HepG2 (cell line): ENCODE measurements around the gene TBX6. TPM values are rescaled to one million over a fixed set of nuclear protein-coding genes. Genes with fewer than 3 reads are reported as not detected.

Source experiments
- POGK ChIP-seq: sonication (generic); formaldehyde crosslinking; conservative IDR thresholded peaks from 2 replicates; pipeline ENCODE4 v1.8.0; 2022; ENCODE audit warnings: mild to moderate bottlenecking, moderate library complexity, missing genetic modification reagents
- ZBTB38 ChIP-seq: sonication (generic); formaldehyde crosslinking; IDR thresholded peaks from 2 replicates; pipeline ENCODE4 v1.5.1; 2020; ENCODE audit warnings: mild to moderate bottlenecking, missing genetic modification reagents
- ZNF207 ChIP-seq: fragments of 450-650 bp; IDR thresholded peaks from 2 replicates; pipeline ENCODE4 v1.6.1; 2016; ENCODE audit warnings: antibody characterized with exemption, borderline replicate concordance
- ZNF468 ChIP-seq: sonication (generic); formaldehyde crosslinking; IDR thresholded peaks from 2 replicates; pipeline ENCODE4 v1.8.0; 2022; ENCODE audit warnings: mild to moderate bottlenecking, moderate library complexity, missing genetic modification reagents
- ZNF549 ChIP-seq: sonication (generic); formaldehyde crosslinking; IDR thresholded peaks from 2 replicates; pipeline ENCODE4 v1.5.0; 2020; ENCODE audit warnings: missing genetic modification reagents
- ZNF597 ChIP-seq: sonication (generic); formaldehyde crosslinking; IDR thresholded peaks from 2 replicates; pipeline ENCODE4 v1.5.0; 2020; ENCODE audit warnings: missing genetic modification reagents
- ZNF879 ChIP-seq: sonication (generic); formaldehyde crosslinking; IDR thresholded peaks from 2 replicates; pipeline ENCODE4 v1.8.1; 2023; ENCODE audit warnings: missing genetic modification reagents
- polyA plus RNA-seq, 8 experiments: library from polyadenylated mRNA; depleted of rRNA in 3 of 8; stranded (reverse) in 7 of 8; unstranded in 1 of 8; fragments of >200 nt; fragmentation: Illumina TruSeq in 4 of 8; extraction: Trizol in 4 of 8; gene quantifications; 2 replicates each; pipeline versions ENCODE4 v1.2.1 to v1.2.3, GENCODE V29; 2011 to 2016; ENCODE audit warnings: low read depth in 4 of 8, missing spikeins in 1 of 8, mixed read lengths in 1 of 8; ENCODE audit not compliant: insufficient read depth in 1 of 8
- total RNA-seq, 5 experiments: library from RNA; depleted of rRNA; stranded (reverse); fragments of >200 nt; fragmentation: Illumina TruSeq; extraction: Trizol; gene quantifications; 2 replicates each; pipeline ENCODE4 v1.2.3, GENCODE V29; 2016; ENCODE audit warnings: low read depth in 1 of 5
- TF ChIP-seq, protein P1 (sequence below): sonication (generic); formaldehyde crosslinking; IDR thresholded peaks from 2 replicates; pipeline ENCODE4 v1.9.0; 2021; ENCODE audit warnings: missing genetic modification reagents, borderline replicate concordance
- TF ChIP-seq, protein P2 (sequence below): sonication (generic); formaldehyde crosslinking; IDR thresholded peaks from 2 replicates; pipeline ENCODE4 v1.5.0; 2020; ENCODE audit warnings: mild to moderate bottlenecking, missing genetic modification reagents, borderline replicate concordance
- TF ChIP-seq, protein P3 (sequence below): sonication (generic); formaldehyde crosslinking; IDR thresholded peaks from 2 replicates; pipeline ENCODE4 v1.4.0; 2020; ENCODE audit warnings: missing genetic modification reagents

TBX6 gene
- total and polyA plus RNA-seq, 2 of the 13 experiments (the other 11 are each of a cell fraction or from before 2014, with no cell fraction given) = 0.24 to 0.42 TPM

DNA sequence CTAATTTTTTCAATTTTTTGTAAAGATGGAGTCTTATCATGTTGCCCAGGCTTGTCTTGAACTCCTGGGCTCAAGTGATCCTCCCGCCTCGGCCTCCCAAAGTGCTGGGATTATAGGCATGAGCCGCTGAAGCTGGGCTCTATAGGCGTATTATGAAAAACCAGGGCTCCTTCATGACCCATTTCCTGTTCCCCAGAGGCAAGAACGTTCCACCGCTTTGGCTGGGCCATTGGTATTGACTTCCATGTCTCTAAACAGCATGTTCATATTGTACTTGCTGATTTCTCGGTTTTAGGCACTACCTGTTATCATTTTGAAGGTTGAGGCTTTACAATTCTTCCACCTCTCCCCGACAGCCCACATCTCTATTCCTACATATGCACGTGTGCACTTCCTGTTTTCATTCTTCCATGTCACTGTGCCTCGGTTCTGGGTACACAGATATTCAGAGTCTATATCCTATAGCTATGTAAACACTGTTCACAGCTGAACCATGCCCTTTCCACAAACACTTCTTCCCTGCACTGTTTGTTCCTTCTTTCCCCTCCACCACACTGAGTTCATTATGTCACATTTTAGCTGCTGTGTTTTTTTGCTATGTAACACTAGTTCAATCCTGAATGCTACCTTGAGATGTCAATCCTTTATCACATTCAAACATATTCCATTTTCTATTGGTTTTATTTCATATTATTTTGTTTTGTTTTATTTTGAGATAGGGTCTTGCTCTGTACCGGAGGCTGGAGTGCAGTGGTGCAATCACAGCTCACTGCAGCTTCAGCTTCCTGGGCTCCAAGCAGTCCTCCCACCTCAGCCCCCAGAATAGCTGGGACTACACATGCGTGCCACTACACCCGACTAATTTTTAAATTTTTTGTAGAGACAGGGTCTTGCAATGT lies 48.1 kb upstream of the TBX6 start (continued):
- TF ChIP-seq ZNF597 = no peak
- TF ChIP-seq, protein P1, sequence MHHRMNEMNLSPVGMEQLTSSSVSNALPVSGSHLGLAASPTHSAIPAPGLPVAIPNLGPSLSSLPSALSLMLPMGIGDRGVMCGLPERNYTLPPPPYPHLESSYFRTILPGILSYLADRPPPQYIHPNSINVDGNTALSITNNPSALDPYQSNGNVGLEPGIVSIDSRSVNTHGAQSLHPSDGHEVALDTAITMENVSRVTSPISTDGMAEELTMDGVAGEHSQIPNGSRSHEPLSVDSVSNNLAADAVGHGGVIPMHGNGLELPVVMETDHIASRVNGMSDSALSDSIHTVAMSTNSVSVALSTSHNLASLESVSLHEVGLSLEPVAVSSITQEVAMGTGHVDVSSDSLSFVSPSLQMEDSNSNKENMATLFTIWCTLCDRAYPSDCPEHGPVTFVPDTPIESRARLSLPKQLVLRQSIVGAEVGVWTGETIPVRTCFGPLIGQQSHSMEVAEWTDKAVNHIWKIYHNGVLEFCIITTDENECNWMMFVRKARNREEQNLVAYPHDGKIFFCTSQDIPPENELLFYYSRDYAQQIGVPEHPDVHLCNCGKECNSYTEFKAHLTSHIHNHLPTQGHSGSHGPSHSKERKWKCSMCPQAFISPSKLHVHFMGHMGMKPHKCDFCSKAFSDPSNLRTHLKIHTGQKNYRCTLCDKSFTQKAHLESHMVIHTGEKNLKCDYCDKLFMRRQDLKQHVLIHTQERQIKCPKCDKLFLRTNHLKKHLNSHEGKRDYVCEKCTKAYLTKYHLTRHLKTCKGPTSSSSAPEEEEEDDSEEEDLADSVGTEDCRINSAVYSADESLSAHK (CRISPR knock-in tag) = no peak
- no peak for TF ChIP-seq ZNF468 (CRISPR knock-in tag)
- TF ChIP-seq ZNF549 (CRISPR knock-in tag) = no peak
- TF ChIP-seq, protein P2, sequence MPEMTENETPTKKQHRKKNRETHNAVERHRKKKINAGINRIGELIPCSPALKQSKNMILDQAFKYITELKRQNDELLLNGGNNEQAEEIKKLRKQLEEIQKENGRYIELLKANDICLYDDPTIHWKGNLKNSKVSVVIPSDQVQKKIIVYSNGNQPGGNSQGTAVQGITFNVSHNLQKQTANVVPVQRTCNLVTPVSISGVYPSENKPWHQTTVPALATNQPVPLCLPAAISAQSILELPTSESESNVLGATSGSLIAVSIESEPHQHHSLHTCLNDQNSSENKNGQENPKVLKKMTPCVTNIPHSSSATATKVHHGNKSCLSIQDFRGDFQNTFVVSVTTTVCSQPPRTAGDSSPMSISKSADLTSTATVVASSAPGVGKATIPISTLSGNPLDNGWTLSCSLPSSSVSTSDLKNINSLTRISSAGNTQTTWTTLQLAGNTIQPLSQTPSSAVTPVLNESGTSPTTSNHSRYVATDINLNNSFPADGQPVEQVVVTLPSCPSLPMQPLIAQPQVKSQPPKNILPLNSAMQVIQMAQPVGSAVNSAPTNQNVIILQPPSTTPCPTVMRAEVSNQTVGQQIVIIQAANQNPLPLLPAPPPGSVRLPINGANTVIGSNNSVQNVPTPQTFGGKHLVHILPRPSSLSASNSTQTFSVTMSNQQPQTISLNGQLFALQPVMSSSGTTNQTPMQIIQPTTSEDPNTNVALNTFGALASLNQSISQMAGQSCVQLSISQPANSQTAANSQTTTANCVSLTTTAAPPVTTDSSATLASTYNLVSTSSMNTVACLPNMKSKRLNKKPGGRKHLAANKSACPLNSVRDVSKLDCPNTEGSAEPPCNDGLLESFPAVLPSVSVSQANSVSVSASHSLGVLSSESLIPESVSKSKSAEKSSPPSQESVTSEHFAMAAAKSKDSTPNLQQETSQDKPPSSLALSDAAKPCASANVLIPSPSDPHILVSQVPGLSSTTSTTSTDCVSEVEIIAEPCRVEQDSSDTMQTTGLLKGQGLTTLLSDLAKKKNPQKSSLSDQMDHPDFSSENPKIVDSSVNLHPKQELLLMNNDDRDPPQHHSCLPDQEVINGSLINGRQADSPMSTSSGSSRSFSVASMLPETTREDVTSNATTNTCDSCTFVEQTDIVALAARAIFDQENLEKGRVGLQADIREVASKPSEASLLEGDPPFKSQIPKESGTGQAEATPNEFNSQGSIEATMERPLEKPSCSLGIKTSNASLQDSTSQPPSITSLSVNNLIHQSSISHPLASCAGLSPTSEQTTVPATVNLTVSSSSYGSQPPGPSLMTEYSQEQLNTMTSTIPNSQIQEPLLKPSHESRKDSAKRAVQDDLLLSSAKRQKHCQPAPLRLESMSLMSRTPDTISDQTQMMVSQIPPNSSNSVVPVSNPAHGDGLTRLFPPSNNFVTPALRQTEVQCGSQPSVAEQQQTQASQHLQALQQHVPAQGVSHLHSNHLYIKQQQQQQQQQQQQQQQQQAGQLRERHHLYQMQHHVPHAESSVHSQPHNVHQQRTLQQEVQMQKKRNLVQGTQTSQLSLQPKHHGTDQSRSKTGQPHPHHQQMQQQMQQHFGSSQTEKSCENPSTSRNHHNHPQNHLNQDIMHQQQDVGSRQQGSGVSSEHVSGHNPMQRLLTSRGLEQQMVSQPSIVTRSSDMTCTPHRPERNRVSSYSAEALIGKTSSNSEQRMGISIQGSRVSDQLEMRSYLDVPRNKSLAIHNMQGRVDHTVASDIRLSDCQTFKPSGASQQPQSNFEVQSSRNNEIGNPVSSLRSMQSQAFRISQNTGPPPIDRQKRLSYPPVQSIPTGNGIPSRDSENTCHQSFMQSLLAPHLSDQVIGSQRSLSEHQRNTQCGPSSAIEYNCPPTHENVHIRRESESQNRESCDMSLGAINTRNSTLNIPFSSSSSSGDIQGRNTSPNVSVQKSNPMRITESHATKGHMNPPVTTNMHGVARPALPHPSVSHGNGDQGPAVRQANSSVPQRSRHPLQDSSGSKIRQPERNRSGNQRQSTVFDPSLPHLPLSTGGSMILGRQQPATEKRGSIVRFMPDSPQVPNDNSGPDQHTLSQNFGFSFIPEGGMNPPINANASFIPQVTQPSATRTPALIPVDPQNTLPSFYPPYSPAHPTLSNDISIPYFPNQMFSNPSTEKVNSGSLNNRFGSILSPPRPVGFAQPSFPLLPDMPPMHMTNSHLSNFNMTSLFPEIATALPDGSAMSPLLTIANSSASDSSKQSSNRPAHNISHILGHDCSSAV (CRISPR knock-in tag) = no peak
- TF ChIP-seq ZNF879 (CRISPR knock-in tag) = 0 out of 2 replicates have a peak, but pooled peaks have one; percentile 40
- TF ChIP-seq, protein P3, sequence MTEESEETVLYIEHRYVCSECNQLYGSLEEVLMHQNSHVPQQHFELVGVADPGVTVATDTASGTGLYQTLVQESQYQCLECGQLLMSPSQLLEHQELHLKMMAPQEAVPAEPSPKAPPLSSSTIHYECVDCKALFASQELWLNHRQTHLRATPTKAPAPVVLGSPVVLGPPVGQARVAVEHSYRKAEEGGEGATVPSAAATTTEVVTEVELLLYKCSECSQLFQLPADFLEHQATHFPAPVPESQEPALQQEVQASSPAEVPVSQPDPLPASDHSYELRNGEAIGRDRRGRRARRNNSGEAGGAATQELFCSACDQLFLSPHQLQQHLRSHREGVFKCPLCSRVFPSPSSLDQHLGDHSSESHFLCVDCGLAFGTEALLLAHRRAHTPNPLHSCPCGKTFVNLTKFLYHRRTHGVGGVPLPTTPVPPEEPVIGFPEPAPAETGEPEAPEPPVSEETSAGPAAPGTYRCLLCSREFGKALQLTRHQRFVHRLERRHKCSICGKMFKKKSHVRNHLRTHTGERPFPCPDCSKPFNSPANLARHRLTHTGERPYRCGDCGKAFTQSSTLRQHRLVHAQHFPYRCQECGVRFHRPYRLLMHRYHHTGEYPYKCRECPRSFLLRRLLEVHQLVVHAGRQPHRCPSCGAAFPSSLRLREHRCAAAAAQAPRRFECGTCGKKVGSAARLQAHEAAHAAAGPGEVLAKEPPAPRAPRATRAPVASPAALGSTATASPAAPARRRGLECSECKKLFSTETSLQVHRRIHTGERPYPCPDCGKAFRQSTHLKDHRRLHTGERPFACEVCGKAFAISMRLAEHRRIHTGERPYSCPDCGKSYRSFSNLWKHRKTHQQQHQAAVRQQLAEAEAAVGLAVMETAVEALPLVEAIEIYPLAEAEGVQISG (CRISPR knock-in tag) = 0 out of 2 replicates have a peak, but pooled peaks have one; percentile 21
- TF ChIP-seq ZBTB38 = peak; percentile 79; the same call in 1 of the 2 replicates
- TF ChIP-seq ZNF207 = no peak
- TF ChIP-seq POGK = no peak; the same call in 1 of the 2 replicates
